Tibial nerve (tissue), 4 donors: ENCODE measurements around the gene NTRK2.

ENCODE experiments used
- EP300 ChIP-seq, 2 donors: sonication (generic); formaldehyde crosslinking; IDR thresholded peaks; one replicate each; pipeline ENCODE4 v1.6.1; 2017; ENCODE audit warnings: antibody characterized with exemption in 2 of 2, mild to moderate bottlenecking in 1 of 2
- POLR2A ChIP-seq, 2 donors: fragments of 450-650 bp; IDR thresholded peaks; one replicate each; pipeline ENCODE4 v1.6.1; 2017; ENCODE audit warnings: antibody characterized with exemption in 2 of 2, mild to moderate bottlenecking in 2 of 2, moderate library complexity in 2 of 2
- TF ChIP-seq, protein P1 (sequence below), 5 experiments: fragments of 200-600 bp in 3 of 5; fragments of 450-650 bp in 2 of 5; sonication (generic) in 3 of 5; IDR thresholded peaks; one replicate each; pipeline ENCODE4 v1.5.1; 2016 to 2019; ENCODE audit warnings: antibody characterized with exemption in 5 of 5, mild to moderate bottlenecking in 3 of 5, moderate library complexity in 2 of 5

DNA sequence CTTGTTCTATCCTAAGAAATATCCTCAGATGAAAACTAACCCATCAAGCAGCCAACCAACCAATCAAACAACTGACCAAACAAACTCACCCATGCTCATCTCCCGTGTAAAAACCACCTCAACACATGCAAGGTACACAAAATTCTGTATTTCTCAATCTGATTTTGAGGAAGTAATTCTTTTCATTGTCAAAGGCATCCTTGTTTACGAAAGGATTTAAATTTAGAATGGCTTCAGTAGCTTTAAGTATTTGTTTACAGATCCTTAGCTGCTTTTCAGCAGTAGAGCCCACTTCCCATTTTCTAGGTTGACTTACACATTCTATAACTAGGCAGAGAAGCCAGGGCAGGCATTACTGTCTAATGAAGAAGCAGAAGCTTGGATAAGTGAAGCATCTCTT, 78.6 kb downstream of the NTRK2 start:
- TF ChIP-seq, protein P1, sequence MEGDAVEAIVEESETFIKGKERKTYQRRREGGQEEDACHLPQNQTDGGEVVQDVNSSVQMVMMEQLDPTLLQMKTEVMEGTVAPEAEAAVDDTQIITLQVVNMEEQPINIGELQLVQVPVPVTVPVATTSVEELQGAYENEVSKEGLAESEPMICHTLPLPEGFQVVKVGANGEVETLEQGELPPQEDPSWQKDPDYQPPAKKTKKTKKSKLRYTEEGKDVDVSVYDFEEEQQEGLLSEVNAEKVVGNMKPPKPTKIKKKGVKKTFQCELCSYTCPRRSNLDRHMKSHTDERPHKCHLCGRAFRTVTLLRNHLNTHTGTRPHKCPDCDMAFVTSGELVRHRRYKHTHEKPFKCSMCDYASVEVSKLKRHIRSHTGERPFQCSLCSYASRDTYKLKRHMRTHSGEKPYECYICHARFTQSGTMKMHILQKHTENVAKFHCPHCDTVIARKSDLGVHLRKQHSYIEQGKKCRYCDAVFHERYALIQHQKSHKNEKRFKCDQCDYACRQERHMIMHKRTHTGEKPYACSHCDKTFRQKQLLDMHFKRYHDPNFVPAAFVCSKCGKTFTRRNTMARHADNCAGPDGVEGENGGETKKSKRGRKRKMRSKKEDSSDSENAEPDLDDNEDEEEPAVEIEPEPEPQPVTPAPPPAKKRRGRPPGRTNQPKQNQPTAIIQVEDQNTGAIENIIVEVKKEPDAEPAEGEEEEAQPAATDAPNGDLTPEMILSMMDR (IDR thresholded peaks at IDR 0.05): no peak
- TF ChIP-seq POLR2A (IDR thresholded peaks at IDR 0.05) (no peak), EP300 (IDR thresholded peaks at IDR 0.05) (no peak)
